Hepatic stellate cell (primary cell): ENCODE results near the gene SSX1.
"Not testable (repeated sequence)": the region's sequence is repeated elsewhere in the genome, so short reads cannot be mapped to it uniquely, and the experiment has no call there.

Experiments used
- DNase-seq: peaks from one replicate; pipeline ENCODE4 v3.0.0; 2011; ENCODE audit warnings: low spot score

SSX1 gene, protein sequence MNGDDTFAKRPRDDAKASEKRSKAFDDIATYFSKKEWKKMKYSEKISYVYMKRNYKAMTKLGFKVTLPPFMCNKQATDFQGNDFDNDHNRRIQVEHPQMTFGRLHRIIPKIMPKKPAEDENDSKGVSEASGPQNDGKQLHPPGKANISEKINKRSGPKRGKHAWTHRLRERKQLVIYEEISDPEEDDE

DNA sequence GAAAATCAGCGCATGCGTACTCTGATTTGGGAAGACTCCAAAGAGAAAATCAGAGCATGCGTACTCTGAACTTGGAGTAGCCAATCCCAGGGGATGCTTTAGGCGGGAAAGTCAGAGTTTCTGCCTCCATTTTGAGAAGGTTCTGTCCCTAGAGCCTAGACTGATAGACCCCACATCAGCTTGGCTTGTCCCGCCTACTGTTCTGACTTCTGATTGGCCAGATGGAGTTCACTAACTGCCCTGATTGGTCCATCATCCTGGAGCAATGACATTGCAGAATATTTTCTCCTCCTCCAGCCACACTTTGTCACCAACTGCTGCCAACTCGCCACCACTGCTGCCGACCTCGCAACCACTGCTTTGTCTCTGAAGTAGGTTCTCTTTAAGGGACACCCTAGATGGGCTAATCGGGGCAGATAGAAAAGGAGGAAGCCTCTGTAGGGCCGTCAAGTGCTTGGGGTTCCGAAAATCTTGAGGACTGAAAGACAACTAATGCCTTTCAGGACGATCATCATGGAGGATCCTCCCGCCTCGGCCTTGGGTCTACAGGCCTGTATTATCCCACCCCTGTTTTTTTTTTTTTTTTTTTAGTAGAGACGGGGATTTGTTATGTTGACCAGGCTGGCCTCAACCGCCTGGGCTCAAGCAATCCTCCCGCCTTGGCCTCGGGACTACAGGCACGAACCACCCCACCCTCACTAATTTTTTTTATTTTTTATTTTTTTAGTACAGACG is at the start of gene SSX1:
SSX1 (plus strand) TSS at position 331 of the 735 bp plus-strand sequence. CDS start 1,850 bp downstream, outside the sequence.
- DNase-seq = not testable (repeated sequence)

DNA sequence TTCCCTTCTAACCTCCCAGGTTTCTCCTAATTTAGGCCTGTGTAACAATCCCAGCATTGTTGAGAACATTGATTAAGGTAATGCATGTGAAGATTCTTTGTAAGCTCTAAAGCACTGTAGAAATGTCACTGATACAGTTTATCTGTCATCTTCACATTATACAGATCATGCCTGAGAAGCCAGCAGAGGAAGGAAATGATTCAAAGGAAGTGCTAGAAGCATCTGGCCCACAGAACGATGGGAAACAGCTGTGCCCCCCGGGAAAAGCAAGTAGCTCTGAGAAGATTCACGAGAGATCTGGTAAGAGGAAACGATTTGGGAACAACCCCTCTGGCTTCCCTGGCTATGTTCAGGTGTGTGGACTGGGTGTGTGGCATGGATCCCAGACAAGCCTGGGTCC is 40.9 kb upstream of the SSX1 start:
- DNase-seq = not testable (repeated sequence)

DNA sequence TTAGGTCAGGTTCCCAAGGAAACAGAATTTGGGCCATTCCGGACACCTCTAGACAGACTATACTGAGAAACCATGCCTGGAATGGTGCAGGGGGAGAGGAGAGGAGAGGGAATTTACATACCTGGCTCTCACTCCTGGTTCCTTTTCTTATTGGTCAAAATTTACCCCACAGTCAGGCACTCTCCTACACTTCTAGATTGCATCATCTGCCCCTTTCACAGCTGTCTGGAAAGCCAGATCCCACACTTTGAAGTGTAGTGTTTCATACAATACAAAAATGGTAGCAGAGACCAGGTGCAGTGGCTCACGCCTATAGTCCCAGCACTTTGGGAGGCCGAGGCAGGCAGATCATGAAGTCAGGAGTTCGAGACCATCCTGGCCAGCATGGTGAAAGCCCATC is 31.0 kb upstream of the SSX1 start:
- not testable (repeated sequence) for DNase-seq

DNA sequence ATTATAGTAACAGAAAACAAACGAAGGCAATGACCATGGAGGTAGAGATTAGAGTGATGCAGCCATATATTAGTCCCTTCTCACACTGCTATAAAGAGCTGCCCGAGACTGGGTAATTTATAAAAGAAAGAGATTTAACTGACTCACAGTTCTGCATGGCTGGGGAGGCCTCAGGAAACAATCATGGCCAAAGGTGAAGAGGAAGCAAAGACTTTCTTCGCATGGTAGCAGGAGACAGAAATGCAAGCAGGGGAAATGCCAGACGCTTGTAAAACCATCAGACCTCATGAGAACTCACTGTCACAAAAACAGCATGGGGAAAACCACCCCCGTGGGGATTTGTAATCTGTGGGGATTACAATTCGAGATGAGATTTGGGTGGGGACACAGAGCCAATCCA is 2.2 kb upstream of the SSX1 start:
- DNase-seq = not testable (repeated sequence)

DNA sequence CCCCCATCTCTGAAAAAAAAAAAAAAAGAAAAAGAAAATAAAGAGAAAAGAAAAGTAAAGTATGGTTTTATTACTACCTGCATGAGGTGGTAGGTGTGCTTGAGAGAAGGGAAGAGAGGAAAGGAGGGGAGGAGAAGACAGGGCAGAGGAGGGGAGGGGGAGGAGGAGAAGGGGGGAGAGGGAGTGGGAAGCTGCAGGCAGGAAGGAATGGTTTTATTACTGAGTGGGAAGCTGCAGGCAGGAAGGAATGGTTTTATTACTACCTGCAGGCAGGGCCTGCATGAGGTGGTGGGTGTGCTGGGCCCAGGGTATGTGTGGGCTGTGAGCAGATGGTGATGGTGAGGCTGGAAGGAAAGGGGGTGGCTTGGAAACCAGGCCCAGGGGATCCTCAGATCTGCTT is 19.2 kb downstream of the SSX1 start:
- not testable (repeated sequence) for DNase-seq

DNA sequence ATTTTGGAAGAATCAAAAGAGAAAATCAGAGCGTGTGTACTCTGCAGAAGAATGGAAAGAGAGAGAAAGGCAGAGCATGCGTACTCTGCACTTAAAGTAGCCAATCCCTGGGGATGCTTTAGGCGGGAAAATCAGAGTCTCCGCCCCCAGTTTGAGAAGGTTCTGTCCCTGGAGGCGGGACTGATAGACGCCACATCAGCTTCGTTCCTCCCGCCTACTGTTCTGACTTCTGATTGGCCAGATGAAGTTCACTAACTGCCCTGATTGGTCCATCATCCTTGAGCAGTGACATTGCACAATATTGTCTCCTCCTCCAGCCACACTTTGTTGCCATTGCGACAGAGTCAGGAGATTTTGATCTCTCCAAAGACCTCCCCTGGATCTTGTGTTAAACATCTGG is 23.8 kb downstream of the SSX1 start:
- no peak for DNase-seq

DNA sequence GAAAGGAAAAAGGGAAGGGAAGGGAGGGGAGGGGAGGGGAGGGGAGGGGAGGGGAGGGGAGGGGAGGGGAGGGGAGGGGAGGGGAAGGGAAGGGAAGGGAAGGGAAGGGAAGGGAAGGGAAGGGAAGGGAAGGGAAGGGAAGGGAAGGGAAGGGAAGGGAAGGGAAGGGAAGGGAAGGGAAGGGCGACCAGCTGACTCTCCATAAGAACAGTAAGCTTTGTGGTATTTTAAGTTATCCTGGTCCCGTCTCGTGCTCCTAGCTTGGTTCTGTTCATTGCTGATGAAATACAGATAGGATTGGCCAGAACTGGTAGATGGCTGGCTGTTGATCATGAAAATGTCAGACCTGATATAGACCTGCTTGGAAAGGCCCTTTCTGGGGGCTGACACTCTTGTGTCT is 25.5 kb downstream of the SSX1 start:
- DNase-seq = not testable (repeated sequence)

DNA sequence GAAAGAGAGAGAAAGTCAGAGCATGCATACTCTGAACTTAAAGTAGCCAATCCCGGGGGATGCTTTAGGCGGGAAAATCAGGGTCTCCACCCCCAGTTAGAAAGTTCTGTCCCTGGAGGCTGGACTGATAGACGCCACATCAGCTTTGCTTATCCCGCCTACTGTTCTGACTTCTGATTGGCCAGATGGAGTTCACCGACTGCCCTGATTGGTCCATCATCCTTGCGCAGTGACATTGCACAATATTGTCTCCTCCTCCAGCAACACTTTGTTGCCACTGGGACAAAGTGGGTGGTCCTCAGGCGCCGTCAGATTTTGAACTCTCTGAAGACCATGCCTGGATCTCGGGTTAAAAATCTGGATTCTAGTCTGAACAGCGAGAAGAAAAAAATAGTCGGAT is 51.0 kb downstream of the SSX1 start:
- DNase-seq = no peak

DNA sequence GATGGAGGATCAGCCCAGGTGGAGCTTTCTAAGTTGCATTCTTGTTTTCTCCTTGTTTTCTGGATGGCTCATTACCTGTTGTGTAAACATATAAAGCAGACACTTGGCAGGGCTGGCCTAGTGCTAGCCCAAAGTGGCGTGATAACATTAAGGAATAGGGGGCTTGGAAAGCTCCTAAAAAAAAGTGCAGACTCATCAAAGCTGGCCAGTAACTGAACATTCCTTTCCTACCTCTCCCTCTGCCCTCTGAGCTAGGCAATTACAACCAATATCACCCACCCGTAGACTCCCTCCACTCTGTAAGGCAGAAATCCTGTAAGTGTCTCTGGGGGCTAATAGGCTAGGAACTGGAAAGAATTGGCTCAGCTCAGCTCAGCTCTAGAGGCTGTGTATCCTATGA is 58.8 kb downstream of the SSX1 start:
- DNase-seq = not testable (repeated sequence)
